Prostate gland (tissue), 2 donors: ENCODE data around the gene LHCGR. TPM values are rescaled to one million over a fixed set of nuclear protein-coding genes. Genes with fewer than 3 reads are reported as not detected.

Source experiments
- DNase-seq: peaks from one replicate; pipeline ENCODE4 v3.0.0-alpha.2; 2019; ENCODE audit warnings: low spot score
- H3K27ac ChIP-seq, 2 donors: fragments of 200-600 bp; sonication (generic); 2 replicates each; pipeline ENCODE4 v1.5.1; 2017 to 2019
- H3K27me3 ChIP-seq: fragments of 200-600 bp; sonication (generic); replicated peaks from 2 replicates; pipeline ENCODE4 v1.5.1; 2019; ENCODE audit not compliant: insufficient read depth
- H3K36me3 ChIP-seq, 2 donors: fragments of 200-600 bp; sonication (generic); 1 replicate in 1 of 2; 2 replicates in 1 of 2; pipeline versions ENCODE4 v1.5.1 to v1.8.1; 2017 to 2019
- H3K4me1 ChIP-seq: fragments of 200-600 bp; sonication (generic); replicated peaks from 2 replicates; pipeline ENCODE4 v1.5.1; 2019
- H3K4me3 ChIP-seq, 2 donors: fragments of 200-600 bp; sonication (generic); 2 replicates each; pipeline ENCODE4 v1.5.1; 2017 to 2019
- H3K9me3 ChIP-seq: fragments of 200-600 bp; sonication (generic); 2 replicates; pipeline ENCODE4 v1.5.1; 2017
- POLR2A ChIP-seq: fragments of 450-650 bp; IDR thresholded peaks from one replicate; pipeline ENCODE4 v1.6.1; 2016; ENCODE audit warnings: antibody characterized with exemption, mild to moderate bottlenecking
- POLR2AphosphoS5 ChIP-seq: sonication (generic); formaldehyde crosslinking; IDR thresholded peaks from one replicate; pipeline ENCODE4 v1.6.1; 2017; ENCODE audit warnings: antibody characterized with exemption
- WGBS: methylation state at CpG from one replicate; pipeline ENCODE4 v1.1.5; 2018; 5-methylcytosine and 5-hydroxymethylcytosine counted together
- intact Hi-C: fragments of 100-400 bp; cut with DNase I; formaldehyde crosslinking; loops from one replicate; pipeline ENCODE4 v1.14.2; 2022
- total RNA-seq, 2 donors: library from RNA; depleted of rRNA; stranded (reverse); fragments of >200 nt; gene quantifications; one replicate each; pipeline ENCODE4 v1.1.0, GENCODE V29; 2016
- TF ChIP-seq, protein P1 (sequence below), 4 experiments: fragments of 200-600 bp in 2 of 4; fragments of 450-650 bp in 2 of 4; sonication (generic) in 2 of 4; IDR thresholded peaks; 1 replicate in 3 of 4; 2 replicates in 1 of 4; pipeline ENCODE4 v1.5.1; 2016 to 2019; ENCODE audit warnings: antibody characterized with exemption in 4 of 4, mild to moderate bottlenecking in 2 of 4, moderate library complexity in 2 of 4

The LHCGR gene
- total RNA-seq, 2 donors from 2014 or later, result 1.6 TPM; not detected in 1

- Histone ChIP-seq H3K27me3 (no peaks in the 10 kb centered on the region), H3K36me3 (no peaks in the 10 kb centered on the region), H3K4me3 (no peak overlapping the region), H3K27ac (no peak overlapping the region), H3K9me3 (no peaks in the 10 kb centered on the region), H3K4me1 (no peaks in the 10 kb centered on the region)
- intact Hi-C loops, result no loop called here
- no peak for DNase-seq
- no peak for TF ChIP-seq POLR2A
- TF ChIP-seq, protein P1, sequence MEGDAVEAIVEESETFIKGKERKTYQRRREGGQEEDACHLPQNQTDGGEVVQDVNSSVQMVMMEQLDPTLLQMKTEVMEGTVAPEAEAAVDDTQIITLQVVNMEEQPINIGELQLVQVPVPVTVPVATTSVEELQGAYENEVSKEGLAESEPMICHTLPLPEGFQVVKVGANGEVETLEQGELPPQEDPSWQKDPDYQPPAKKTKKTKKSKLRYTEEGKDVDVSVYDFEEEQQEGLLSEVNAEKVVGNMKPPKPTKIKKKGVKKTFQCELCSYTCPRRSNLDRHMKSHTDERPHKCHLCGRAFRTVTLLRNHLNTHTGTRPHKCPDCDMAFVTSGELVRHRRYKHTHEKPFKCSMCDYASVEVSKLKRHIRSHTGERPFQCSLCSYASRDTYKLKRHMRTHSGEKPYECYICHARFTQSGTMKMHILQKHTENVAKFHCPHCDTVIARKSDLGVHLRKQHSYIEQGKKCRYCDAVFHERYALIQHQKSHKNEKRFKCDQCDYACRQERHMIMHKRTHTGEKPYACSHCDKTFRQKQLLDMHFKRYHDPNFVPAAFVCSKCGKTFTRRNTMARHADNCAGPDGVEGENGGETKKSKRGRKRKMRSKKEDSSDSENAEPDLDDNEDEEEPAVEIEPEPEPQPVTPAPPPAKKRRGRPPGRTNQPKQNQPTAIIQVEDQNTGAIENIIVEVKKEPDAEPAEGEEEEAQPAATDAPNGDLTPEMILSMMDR (IDR thresholded peaks at IDR 0.05), result no peak
- TF ChIP-seq POLR2AphosphoS5, result no peak
- WGBS, result 81% methylated on average over 4 of the region's 4 CpGs
These were observed 15.9 kb upstream of the LHCGR start for GRCh38 chr2:48771241-48772014.

GRCh38 chr2:48770181-48770580 is 14.7 kb upstream of the LHCGR start:
- intact Hi-C loops, result no loop called here
- Histone ChIP-seq H3K4me3 (no peak overlapping the region), H3K27ac (no peak overlapping the region), H3K9me3 (no peaks in the 10 kb centered on the region), H3K4me1 (no peaks in the 10 kb centered on the region), H3K36me3 (no peaks in the 10 kb centered on the region), H3K27me3 (no peaks in the 10 kb centered on the region)
- TF ChIP-seq POLR2A (no peak), POLR2AphosphoS5 (no peak)
- TF ChIP-seq, protein P1 (IDR thresholded peaks at IDR 0.05), result no peak
- WGBS, result 90% methylated on average over 1 of the region's 1 CpG
- DNase-seq, result no peak

- TF ChIP-seq, protein P1 (IDR thresholded peaks at IDR 0.05), result no peak
- TF ChIP-seq POLR2A, result no peak
- TF ChIP-seq POLR2AphosphoS5, result no peak
- Histone ChIP-seq H3K9me3 (no peaks in the 10 kb centered on the region), H3K4me3 (no peak overlapping the region), H3K36me3 (no peaks in the 10 kb centered on the region), H3K27me3 (no peaks in the 10 kb centered on the region), H3K27ac (no peak overlapping the region), H3K4me1 (no peaks in the 10 kb centered on the region)
- WGBS, result 22% methylated on average over 3 of the region's 3 CpGs
- no peak for DNase-seq
- intact Hi-C loops, result no loop called here
These were observed 13.1 kb upstream of the LHCGR start for GRCh38 chr2:48768669-48769068.

GRCh38 chr2:48767330-48767729 is 11.8 kb upstream of the LHCGR start:
- WGBS, result 65% methylated on average over 8 of the region's 8 CpGs
- H3K4me3 ChIP-seq, result no peak overlapping the region
- TF ChIP-seq, protein P1 (IDR thresholded peaks at IDR 0.05), result no peak
- TF ChIP-seq POLR2A (no peak), POLR2AphosphoS5 (no peak)
- no peaks in the 10 kb centered on the region for H3K36me3 ChIP-seq
- intact Hi-C loops, result no loop called here
- no peak overlapping the region for H3K27ac ChIP-seq
- no peaks in the 10 kb centered on the region for H3K4me1 ChIP-seq
- no peaks in the 10 kb centered on the region for H3K9me3 ChIP-seq
- no peak for DNase-seq
- no peaks in the 10 kb centered on the region for H3K27me3 ChIP-seq

GRCh38 chr2:48760826-48761225 is 5.3 kb upstream of the LHCGR start:
- no peak for TF ChIP-seq POLR2AphosphoS5
- TF ChIP-seq POLR2A, result no peak
- TF ChIP-seq, protein P1 (IDR thresholded peaks at IDR 0.05), result no peak
- H3K36me3 ChIP-seq, result no peaks in the 10 kb centered on the region
- intact Hi-C loops, result no loop called here
- DNase-seq, result no peak
- no peak overlapping the region for H3K4me3 ChIP-seq
- WGBS, result 79% methylated on average over 3 of the region's 3 CpGs
- peaks cover 3% of the 10 kb centered on the region for H3K27me3 ChIP-seq
- H3K27ac ChIP-seq, result no peak overlapping the region
- H3K9me3 ChIP-seq, result no peaks in the 10 kb centered on the region
- no peaks in the 10 kb centered on the region for H3K4me1 ChIP-seq
